CD14-positive monocyte (primary cell): ENCODE results near the gene MDH2. TPM values are rescaled to one million over a fixed set of nuclear protein-coding genes. Genes with fewer than 3 reads are reported as not detected.
"Not testable (repeated sequence)": the region's sequence is repeated elsewhere in the genome, so short reads cannot be mapped to it uniquely, and the experiment has no call there.

Experiments used
- DNase-seq, 3 donors: peaks; one replicate each; pipeline ENCODE4 v3.0.0-alpha.2; 2011 to 2022
- H2AFZ ChIP-seq: 2 replicates; pipeline ENCODE4 v1.6.0; 2012; ENCODE audit warnings: mild to moderate bottlenecking, low read depth, low read length, inconsistent platforms; ENCODE audit not compliant: insufficient read depth, poor library complexity, severe bottlenecking
- H3K27ac ChIP-seq, 2 donors: 1 replicate in 1 of 2; 2 replicates in 1 of 2; pipeline ENCODE4 v1.5.1; 2012 to 2013; ENCODE audit warnings: low read length in 2 of 2, control low read depth in 1 of 2, inconsistent platforms in 1 of 2, low read depth in 1 of 2, mild to moderate bottlenecking in 1 of 2
- H3K27me3 ChIP-seq, 2 donors: one replicate each; pipeline versions ENCODE4 v1.6.0 to v1.6.1; 2011 to 2013; ENCODE audit warnings: low read length in 2 of 2; ENCODE audit not compliant: control insufficient read depth in 2 of 2, insufficient read depth in 2 of 2
- H3K36me3 ChIP-seq, 2 donors: replicated peaks in 1 of 2; 1 replicate in 1 of 2; 2 replicates in 1 of 2; pipeline versions ENCODE4 v1.5.1 to v1.6.1; 2012 to 2013; ENCODE audit warnings: low read length in 2 of 2, control low read depth in 1 of 2, inconsistent platforms in 1 of 2, mild to moderate bottlenecking in 1 of 2; ENCODE audit not compliant: insufficient read depth in 2 of 2, control insufficient read depth in 1 of 2
- H3K4me1 ChIP-seq, 2 donors: 1 replicate in 1 of 2; 2 replicates in 1 of 2; pipeline versions ENCODE4 v1.5.1 to v1.6.1; 2012 to 2013; ENCODE audit warnings: low read length in 2 of 2, control low read depth in 1 of 2, inconsistent platforms in 1 of 2, mild to moderate bottlenecking in 1 of 2, moderate library complexity in 1 of 2; ENCODE audit not compliant: insufficient read depth in 2 of 2, control insufficient read depth in 1 of 2
- H3K4me2 ChIP-seq: replicated peaks from 2 replicates; pipeline ENCODE3; 2012; ENCODE audit warnings: low read length, moderate library complexity, mild to moderate bottlenecking; ENCODE audit not compliant: poor library complexity, severe bottlenecking; ENCODE audit errors: extremely low read depth
- H3K4me3 ChIP-seq, 3 experiments: fragments of 200-600 bp in 1 of 3; sonication (generic) in 1 of 3; replicated peaks in 1 of 3; 1 replicate in 2 of 3; 2 replicates in 1 of 3; pipeline ENCODE4 v1.5.1; 2011 to 2013; ENCODE audit warnings: low read length in 3 of 3, mild to moderate bottlenecking in 3 of 3, control low read depth in 2 of 3, low read depth in 2 of 3, inconsistent platforms in 1 of 3, moderate library complexity in 1 of 3
- H3K79me2 ChIP-seq: 2 replicates; pipeline ENCODE4 v1.6.0; 2012; ENCODE audit warnings: mild to moderate bottlenecking, control low read depth, inconsistent platforms, low read length, moderate library complexity; ENCODE audit not compliant: insufficient read depth
- H3K9ac ChIP-seq: 2 replicates; pipeline ENCODE4 v1.6.0; 2017; ENCODE audit warnings: low read length, mild to moderate bottlenecking; ENCODE audit not compliant: insufficient read depth, poor library complexity, severe bottlenecking
- H3K9me3 ChIP-seq, 2 donors: replicated peaks in 1 of 2; 1 replicate in 1 of 2; 2 replicates in 1 of 2; pipeline versions ENCODE4 v1.5.1 to v1.6.1; 2012 to 2013; ENCODE audit warnings: low read length in 2 of 2, control low read depth in 1 of 2; ENCODE audit not compliant: control insufficient read depth in 1 of 2, insufficient read depth in 1 of 2
- H4K20me1 ChIP-seq: 2 replicates; pipeline ENCODE4 v1.6.0; 2012; ENCODE audit warnings: mild to moderate bottlenecking, low read length, control low read depth, moderate library complexity; ENCODE audit not compliant: insufficient read depth
- H3K27ac Mint-ChIP-seq, 7 donors: one replicate each; pipeline ENCODE4 v1.8.0; 2020; ENCODE audit warnings: mild to moderate bottlenecking in 7 of 7, mixed read lengths in 7 of 7, moderate library complexity in 6 of 7, inconsistent platforms in 2 of 7
- H3K27me3 Mint-ChIP-seq, 3 donors: one replicate each; pipeline ENCODE4 v1.8.0; 2021 to 2022; ENCODE audit warnings: low read depth in 3 of 3, mild to moderate bottlenecking in 3 of 3, mixed read lengths in 3 of 3, moderate library complexity in 3 of 3, inconsistent platforms in 1 of 3
- H3K36me3 Mint-ChIP-seq, 2 donors: one replicate each; pipeline ENCODE4 v1.8.0; 2020; ENCODE audit warnings: mixed read lengths in 2 of 2, inconsistent platforms in 1 of 2, mild to moderate bottlenecking in 1 of 2
- H3K4me1 Mint-ChIP-seq: one replicate; pipeline ENCODE4 v1.8.0; 2020; ENCODE audit warnings: mild to moderate bottlenecking, mixed read lengths
- H3K4me3 Mint-ChIP-seq, 2 donors: one replicate each; pipeline ENCODE4 v1.8.0; 2020; ENCODE audit warnings: mild to moderate bottlenecking in 2 of 2, mixed read lengths in 2 of 2, moderate library complexity in 1 of 2
- H3K9me3 Mint-ChIP-seq, 7 donors: one replicate each; pipeline ENCODE4 v1.8.0; 2020 to 2022; ENCODE audit warnings: mixed read lengths in 7 of 7, mild to moderate bottlenecking in 6 of 7, moderate library complexity in 6 of 7, inconsistent platforms in 2 of 7
- WGBS: methylation state at CpG from one replicate; pipeline ENCODE4 v1.1.5; 2013; ENCODE audit warnings: missing lambda C conversion rate; ENCODE audit not compliant: insufficient coverage; 5-methylcytosine and 5-hydroxymethylcytosine counted together
- intact Hi-C, 2 donors: fragments of 100-400 bp; cut with micrococcal nuclease; formaldehyde crosslinking; loops; one replicate each; pipeline versions ENCODE4 v1.15.0 to v1.15.1; 2023
- polyA plus RNA-seq, 3 donors: library from polyadenylated mRNA; depleted of rRNA in 1 of 3; unstranded in 2 of 3; stranded (reverse) in 1 of 3; fragments of 300-500 nt in 2 of 3; fragments of >200 nt in 1 of 3; fragmentation: Illumina TruSeq in 2 of 3; gene quantifications; 1 replicate in 2 of 3; 2 replicates in 1 of 3; pipeline ENCODE4 v1.2.3, GENCODE V29; 2012 to 2021
- TF ChIP-seq, protein P1 (sequence below): fragments of 200-600 bp; IDR thresholded peaks from one replicate; pipeline ENCODE4 v1.8.0; 2022; ENCODE audit warnings: antibody characterized with exemption, mild to moderate bottlenecking

MDH2 gene
- polyA plus RNA-seq, 3 donors, result 75.2 to 162 (median 129) TPM

DNA sequence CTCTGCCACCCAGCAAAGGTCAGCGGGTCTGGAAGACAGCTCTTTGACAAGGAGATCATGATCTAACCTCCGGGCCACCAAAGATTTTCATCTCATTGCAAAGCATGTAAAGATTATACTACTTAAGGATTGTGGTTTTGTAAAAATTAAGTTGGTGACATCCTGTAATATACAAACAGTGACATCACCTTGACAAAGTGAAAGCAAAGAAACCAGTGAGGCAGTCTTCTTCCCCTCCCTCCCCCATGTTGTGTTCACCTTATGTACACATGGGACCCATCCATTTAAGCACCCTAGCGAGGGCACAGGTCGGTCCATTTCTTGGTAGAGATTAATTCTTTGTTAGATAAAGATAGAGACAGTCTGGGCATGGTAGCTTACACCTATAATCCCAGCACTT, 3.9 kb downstream of the MDH2 start:
- Histone ChIP-seq H3K27me3 (no peaks in the 10 kb centered on the region), H3K4me3 (no peak overlapping the region), H4K20me1 (peaks cover 61% of the 10 kb centered on the region), H3K4me1 (peaks cover 24 to 25% of the 10 kb centered on the region in 2 donors), H3K9ac (no peak overlapping the region), H3K9me3 (no peaks in the 10 kb centered on the region), H2AFZ (no peak overlapping the region), H3K79me2 (peaks cover 100% of the 10 kb centered on the region), H3K27ac (peak overlapping the region in 1 of 2 donors; percentile 29), H3K4me2 (no peak overlapping the region), H3K36me3 (peaks cover 28 to 66% of the 10 kb centered on the region in 2 donors)
- Mint-ChIP-seq H3K4me1 (peaks cover 43% of the 10 kb centered on the region), H3K4me3 (no peak overlapping the region), H3K9me3 (no peaks in the 10 kb centered on the region), H3K36me3 (peaks cover 33 to 64% of the 10 kb centered on the region in 2 donors), H3K27ac (peak overlapping the region in 6 of 7 donors; percentile 30 to 86 (median 60)), H3K27me3 (no peaks in the 10 kb centered on the region)
- no peak for DNase-seq
- intact Hi-C loops, result no loop called here
- no CpG with 5 or more reads among the region's 4 CpGs for WGBS
- TF ChIP-seq, protein P1, sequence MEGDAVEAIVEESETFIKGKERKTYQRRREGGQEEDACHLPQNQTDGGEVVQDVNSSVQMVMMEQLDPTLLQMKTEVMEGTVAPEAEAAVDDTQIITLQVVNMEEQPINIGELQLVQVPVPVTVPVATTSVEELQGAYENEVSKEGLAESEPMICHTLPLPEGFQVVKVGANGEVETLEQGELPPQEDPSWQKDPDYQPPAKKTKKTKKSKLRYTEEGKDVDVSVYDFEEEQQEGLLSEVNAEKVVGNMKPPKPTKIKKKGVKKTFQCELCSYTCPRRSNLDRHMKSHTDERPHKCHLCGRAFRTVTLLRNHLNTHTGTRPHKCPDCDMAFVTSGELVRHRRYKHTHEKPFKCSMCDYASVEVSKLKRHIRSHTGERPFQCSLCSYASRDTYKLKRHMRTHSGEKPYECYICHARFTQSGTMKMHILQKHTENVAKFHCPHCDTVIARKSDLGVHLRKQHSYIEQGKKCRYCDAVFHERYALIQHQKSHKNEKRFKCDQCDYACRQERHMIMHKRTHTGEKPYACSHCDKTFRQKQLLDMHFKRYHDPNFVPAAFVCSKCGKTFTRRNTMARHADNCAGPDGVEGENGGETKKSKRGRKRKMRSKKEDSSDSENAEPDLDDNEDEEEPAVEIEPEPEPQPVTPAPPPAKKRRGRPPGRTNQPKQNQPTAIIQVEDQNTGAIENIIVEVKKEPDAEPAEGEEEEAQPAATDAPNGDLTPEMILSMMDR, result no peak

DNA sequence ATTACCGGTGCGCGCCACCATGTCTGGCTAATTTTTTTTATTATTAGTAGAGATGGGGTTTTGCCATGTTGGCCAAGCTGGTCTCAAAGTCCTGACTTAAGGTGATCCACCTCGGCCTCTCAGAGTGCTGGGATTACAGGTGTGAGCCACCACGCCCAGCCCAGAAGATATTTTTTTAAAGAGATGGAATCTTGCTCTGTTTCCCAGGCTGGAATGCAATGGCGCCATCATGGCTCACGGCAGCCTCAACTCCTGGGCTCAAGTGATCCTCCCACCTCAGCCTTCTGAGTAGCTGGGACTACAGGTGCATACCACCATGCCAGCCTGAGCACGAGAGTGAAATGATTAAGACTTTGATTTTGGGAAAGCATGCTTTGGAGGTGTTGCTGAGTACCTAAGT, 4.8 kb downstream of the MDH2 start:
- H3K9ac ChIP-seq, H3K4me2 ChIP-seq, H3K27me3 Mint-ChIP-seq, H3K9me3 ChIP-seq, intact Hi-C loops, H3K4me3 ChIP-seq, H2AFZ ChIP-seq, H3K27me3 ChIP-seq, H3K9me3 Mint-ChIP-seq, H3K4me3 Mint-ChIP-seq, DNase-seq: not testable (repeated sequence)
- peak overlapping the region in 1 of 2 donors; percentile 7 for H3K27ac ChIP-seq
- peaks cover 37 to 75% of the 10 kb centered on the region in 2 donors for H3K36me3 ChIP-seq
- WGBS, result 100% methylated on average over 5 of the region's 8 CpGs
- peaks cover 93% of the 10 kb centered on the region for H3K79me2 ChIP-seq
- peaks cover 69% of the 10 kb centered on the region for H4K20me1 ChIP-seq
- peaks cover 42 to 73% of the 10 kb centered on the region in 2 donors for H3K36me3 Mint-ChIP-seq
- peak overlapping the region in 4 of 7 donors; percentile 23 to 69 (median 53) for H3K27ac Mint-ChIP-seq
- peaks cover 20 to 21% of the 10 kb centered on the region in 2 donors for H3K4me1 ChIP-seq
- peaks cover 41% of the 10 kb centered on the region for H3K4me1 Mint-ChIP-seq
